WTC11 (cell line): ENCODE data around the gene RUNX2. TPM values are rescaled to one million over a fixed set of nuclear protein-coding genes. Genes with fewer than 3 reads are reported as not detected.

Experiments
- ATAC-seq: fragments of 200-7000 bp; cut with Tn5 transposase; 2 replicates; pipeline ENCODE4 v1.10.0; 2021; ENCODE audit warnings: mild to moderate bottlenecking, moderate library complexity
- CTCF ChIA-PET: fragments of 300-600 bp; sonication (Branson Sonifier 250); formaldehyde crosslinking; loops from one replicate; lab custom pipeline; 2021; ENCODE audit warnings: antibody characterized with exemption; lab: Charles Lee
- POLR2A ChIA-PET: fragments of 350-600 bp; sonication (Branson Sonifier 250); formaldehyde crosslinking; loops from one replicate; lab custom pipeline; 2021; ENCODE audit warnings: antibody characterized with exemption; lab: Charles Lee
- DNase-seq: peaks from one replicate; pipeline ENCODE4 v3.0.0; 2021; ENCODE audit warnings: low spot score
- H3K27ac Mint-ChIP-seq: 2 replicates; pipeline ENCODE4 v1.8.0; 2021; ENCODE audit warnings: mixed read lengths
- H3K27me3 Mint-ChIP-seq: 2 replicates; pipeline ENCODE4 v1.8.0; 2021; ENCODE audit warnings: low read depth, mild to moderate bottlenecking, moderate library complexity, mixed read lengths
- H3K36me3 Mint-ChIP-seq: 2 replicates; pipeline ENCODE4 v1.8.0; 2021; ENCODE audit warnings: mixed read lengths
- H3K4me1 Mint-ChIP-seq: 2 replicates; pipeline ENCODE4 v1.8.0; 2022; ENCODE audit warnings: mixed read lengths
- H3K4me3 Mint-ChIP-seq: 2 replicates; pipeline ENCODE4 v1.8.0; 2021; ENCODE audit warnings: mild to moderate bottlenecking, moderate library complexity, mixed read lengths
- H3K9me3 Mint-ChIP-seq: 2 replicates; pipeline ENCODE4 v1.8.0; 2021; ENCODE audit warnings: mixed read lengths
- ARID4B ChIP-seq: sonication (generic); formaldehyde crosslinking; IDR thresholded peaks from 2 replicates; pipeline ENCODE4 v1.8.0; 2023; ENCODE audit warnings: missing genetic modification reagents, mild to moderate bottlenecking, borderline replicate concordance
- CTCF ChIP-seq: fragments of 200-600 bp; IDR thresholded peaks from 2 replicates; pipeline ENCODE4 v1.8.0; 2022; ENCODE audit warnings: antibody characterized with exemption
- E2F4 ChIP-seq: sonication (generic); formaldehyde crosslinking; IDR thresholded peaks from 2 replicates; pipeline ENCODE4 v1.8.1; 2022; ENCODE audit warnings: low read depth, mild to moderate bottlenecking, moderate library complexity, missing genetic modification reagents, borderline replicate concordance
- ESRRA ChIP-seq: sonication (generic); formaldehyde crosslinking; IDR thresholded peaks from 2 replicates; pipeline ENCODE4 v1.8.1; 2022; ENCODE audit warnings: mild to moderate bottlenecking, missing genetic modification reagents, borderline replicate concordance
- ETV6 ChIP-seq: sonication (generic); formaldehyde crosslinking; IDR thresholded peaks from 2 replicates; pipeline ENCODE4 v1.8.1; 2022; ENCODE audit warnings: mild to moderate bottlenecking, missing genetic modification reagents
- JAZF1 ChIP-seq: fragments of 250-450 bp; sonication (Bioruptor Pico); IDR thresholded peaks from 2 replicates; pipeline ENCODE4 v1.9.0; 2021; ENCODE audit warnings: moderate library complexity, mild to moderate bottlenecking, inconsistent platforms
- MAX ChIP-seq: sonication (generic); formaldehyde crosslinking; IDR thresholded peaks from 2 replicates; pipeline ENCODE4 v1.8.0; 2022; ENCODE audit warnings: mild to moderate bottlenecking, missing genetic modification reagents
- MYBL2 ChIP-seq: sonication (generic); formaldehyde crosslinking; IDR thresholded peaks from 2 replicates; pipeline ENCODE4 v1.8.1; 2023; ENCODE audit warnings: mild to moderate bottlenecking, moderate library complexity, missing genetic modification reagents
- NR1H2 ChIP-seq: sonication (generic); formaldehyde crosslinking; IDR thresholded peaks from 2 replicates; pipeline ENCODE4 v1.9.0; 2021; ENCODE audit warnings: mild to moderate bottlenecking, moderate library complexity, missing genetic modification reagents
- NR2C2 ChIP-seq: sonication (generic); formaldehyde crosslinking; IDR thresholded peaks from 2 replicates; pipeline ENCODE4 v1.8.0; 2022; ENCODE audit warnings: mild to moderate bottlenecking, missing genetic modification reagents
- RELA ChIP-seq: sonication (generic); formaldehyde crosslinking; IDR thresholded peaks from 2 replicates; pipeline ENCODE4 v1.8.1; 2022; ENCODE audit warnings: missing genetic modification reagents, mild to moderate bottlenecking, borderline replicate concordance
- RORB ChIP-seq: fragments of 250-450 bp; sonication (Bioruptor Pico); IDR thresholded peaks from 2 replicates; pipeline ENCODE4 v1.9.0; 2021; ENCODE audit warnings: mild to moderate bottlenecking
- ZBTB21 ChIP-seq: sonication (generic); formaldehyde crosslinking; IDR thresholded peaks from 2 replicates; pipeline ENCODE4 v1.8.1; 2023; ENCODE audit warnings: mild to moderate bottlenecking, missing genetic modification reagents, borderline replicate concordance
- ZNF138 ChIP-seq: sonication (generic); formaldehyde crosslinking; conservative IDR thresholded peaks from 2 replicates; pipeline ENCODE4 v1.8.1; 2022; ENCODE audit warnings: mild to moderate bottlenecking, moderate library complexity, missing genetic modification reagents
- ZNF396 ChIP-seq: fragments of 250-450 bp; sonication (Bioruptor Pico); IDR thresholded peaks from 2 replicates; pipeline ENCODE4 v1.8.0; 2021; ENCODE audit warnings: mild to moderate bottlenecking, moderate library complexity, borderline replicate concordance
- ZNF416 ChIP-seq: fragments of 250-450 bp; sonication (Bioruptor Pico); IDR thresholded peaks from 2 replicates; pipeline ENCODE4 v1.9.0; 2021; ENCODE audit warnings: mild to moderate bottlenecking, inconsistent platforms
- ZNF423 ChIP-seq: fragments of 250-450 bp; sonication (Bioruptor Pico); IDR thresholded peaks from 2 replicates; pipeline ENCODE4 v2.1.2; 2022; ENCODE audit warnings: mild to moderate bottlenecking, moderate library complexity
- total RNA-seq: library from RNA; stranded (reverse); gene quantifications from 3 replicates; pipeline ENCODE4 v1.2.3, GENCODE V29; 2021
- TF ChIP-seq, protein P1 (sequence below): sonication (generic); formaldehyde crosslinking; IDR thresholded peaks from 2 replicates; pipeline ENCODE4 v1.8.1; 2022; ENCODE audit warnings: low read depth, missing genetic modification reagents, borderline replicate concordance
- TF ChIP-seq, protein P2 (sequence below): fragments of 250-450 bp; sonication (Bioruptor Pico); IDR thresholded peaks from 2 replicates; pipeline ENCODE4 v1.9.0; 2021; ENCODE audit warnings: mild to moderate bottlenecking

Gene RUNX2
- total RNA-seq, 1 experiment from 2014 or later = 0.28 TPM

DNA sequence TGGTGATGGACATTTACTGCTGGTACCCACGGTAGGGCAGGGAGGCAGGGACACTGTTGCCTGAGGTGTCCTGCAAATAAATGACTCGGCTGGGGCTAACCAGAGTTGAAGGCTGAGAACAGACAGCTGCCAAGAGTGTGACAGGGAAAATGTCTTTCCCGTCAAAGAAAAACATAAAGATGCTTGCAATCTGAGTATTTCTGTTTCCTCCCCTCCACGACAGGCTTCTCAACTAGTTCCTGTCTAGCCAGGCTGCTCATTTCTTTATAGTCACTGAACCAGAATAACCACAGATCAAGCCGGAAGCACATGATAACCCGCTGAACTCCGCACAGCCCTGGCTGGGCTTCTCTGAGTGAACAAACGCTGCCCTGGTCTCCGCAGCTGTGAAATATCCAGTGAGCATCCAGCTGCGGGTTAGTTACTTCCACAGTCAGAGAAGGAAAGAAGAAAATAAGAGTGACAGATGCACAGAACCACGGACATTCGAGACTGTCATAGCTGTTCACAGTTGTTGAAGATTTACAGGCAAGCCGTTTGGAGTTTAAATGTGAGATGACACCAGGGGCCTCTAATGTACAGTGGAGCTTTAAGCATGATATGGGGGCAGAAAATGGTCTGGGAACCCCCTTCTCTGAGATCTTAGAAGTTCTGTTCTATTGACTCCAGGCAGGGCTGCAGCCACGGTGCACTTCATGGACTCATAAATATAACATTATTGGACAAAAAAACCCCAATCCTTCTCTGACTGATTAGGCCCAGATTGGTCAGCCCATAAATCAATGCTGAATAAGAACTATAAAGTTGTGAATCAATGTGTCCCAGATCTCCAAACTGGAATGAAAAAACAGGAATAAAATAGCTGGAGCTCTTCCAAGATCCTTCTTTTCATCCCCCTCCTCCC lies 349.5 kb downstream of the RUNX2 start (continued):
- TF ChIP-seq ESRRA (CRISPR knock-in tag) (no peak), JAZF1 (CRISPR knock-in tag) (no peak), E2F4 (CRISPR knock-in tag) (no peak), NR1H2 (CRISPR knock-in tag) (no peak)

- peaks cover 19% of the 10 kb centered on the region for H3K4me1 Mint-ChIP-seq
Observed at GRCh38 chr6:45678285-45678607, 350.1 kb downstream of the RUNX2 start.

More at GRCh38 chr6:45678285-45678607, 350.1 kb downstream of the RUNX2 start:
- ATAC-seq (no peak), DNase-seq (no peak)
- no peak overlapping the region for H3K4me3 Mint-ChIP-seq
- ChIA-PET CTCF (no interaction called here), POLR2A (interaction anchor here (1.5 kb wide), 1 partner anchor 33 kb away, joined by 3 read pairs; no protein-coding TSS in a partner anchor)
- H3K27me3 Mint-ChIP-seq = peaks cover 12% of the 10 kb centered on the region
- H3K27ac Mint-ChIP-seq = no peak overlapping the region
- peaks cover 23% of the 10 kb centered on the region for H3K9me3 Mint-ChIP-seq
- TF ChIP-seq ETV6 (CRISPR knock-in tag) (no peak), ZNF423 (CRISPR knock-in tag) (no peak), E2F4 (CRISPR knock-in tag) (no peak), ZNF396 (CRISPR knock-in tag) (no peak), RELA (CRISPR knock-in tag) (no peak), ZNF416 (CRISPR knock-in tag) (no peak), NR2C2 (no peak), MYBL2 (CRISPR knock-in tag) (no peak), CTCF (no peak), RORB (CRISPR knock-in tag) (no peak), ZBTB21 (CRISPR knock-in tag) (no peak), ARID4B (CRISPR knock-in tag) (no peak), ESRRA (CRISPR knock-in tag) (no peak), MAX (no peak), ZNF138 (CRISPR knock-in tag) (no peak)
- TF ChIP-seq, protein P1, sequence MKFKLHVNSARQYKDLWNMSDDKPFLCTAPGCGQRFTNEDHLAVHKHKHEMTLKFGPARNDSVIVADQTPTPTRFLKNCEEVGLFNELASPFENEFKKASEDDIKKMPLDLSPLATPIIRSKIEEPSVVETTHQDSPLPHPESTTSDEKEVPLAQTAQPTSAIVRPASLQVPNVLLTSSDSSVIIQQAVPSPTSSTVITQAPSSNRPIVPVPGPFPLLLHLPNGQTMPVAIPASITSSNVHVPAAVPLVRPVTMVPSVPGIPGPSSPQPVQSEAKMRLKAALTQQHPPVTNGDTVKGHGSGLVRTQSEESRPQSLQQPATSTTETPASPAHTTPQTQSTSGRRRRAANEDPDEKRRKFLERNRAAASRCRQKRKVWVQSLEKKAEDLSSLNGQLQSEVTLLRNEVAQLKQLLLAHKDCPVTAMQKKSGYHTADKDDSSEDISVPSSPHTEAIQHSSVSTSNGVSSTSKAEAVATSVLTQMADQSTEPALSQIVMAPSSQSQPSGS (CRISPR knock-in tag) = no peak
- TF ChIP-seq, protein P2, sequence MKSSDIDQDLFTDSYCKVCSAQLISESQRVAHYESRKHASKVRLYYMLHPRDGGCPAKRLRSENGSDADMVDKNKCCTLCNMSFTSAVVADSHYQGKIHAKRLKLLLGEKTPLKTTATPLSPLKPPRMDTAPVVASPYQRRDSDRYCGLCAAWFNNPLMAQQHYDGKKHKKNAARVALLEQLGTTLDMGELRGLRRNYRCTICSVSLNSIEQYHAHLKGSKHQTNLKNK = no peak
- peaks cover 3% of the 10 kb centered on the region; the same call in 1 of the 2 replicates for H3K36me3 Mint-ChIP-seq
